WTC11 (cell line): ENCODE measurements around the gene FAM167B. TPM values are rescaled to one million over a fixed set of nuclear protein-coding genes. Genes with fewer than 3 reads are reported as not detected.
"Not testable (repeated sequence)": the region's sequence is repeated elsewhere in the genome, so short reads cannot be mapped to it uniquely, and the experiment has no call there.

Source experiments
- ATAC-seq: fragments of 200-7000 bp; cut with Tn5 transposase; 2 replicates; pipeline ENCODE4 v1.10.0; 2021; ENCODE audit warnings: mild to moderate bottlenecking, moderate library complexity
- CTCF ChIA-PET: fragments of 300-600 bp; sonication (Branson Sonifier 250); formaldehyde crosslinking; loops from one replicate; lab custom pipeline; 2021; ENCODE audit warnings: antibody characterized with exemption; lab: Charles Lee
- POLR2A ChIA-PET: fragments of 350-600 bp; sonication (Branson Sonifier 250); formaldehyde crosslinking; loops from one replicate; lab custom pipeline; 2021; ENCODE audit warnings: antibody characterized with exemption; lab: Charles Lee
- DNase-seq: peaks from one replicate; pipeline ENCODE4 v3.0.0; 2021; ENCODE audit warnings: low spot score
- H3K27ac Mint-ChIP-seq: 2 replicates; pipeline ENCODE4 v1.8.0; 2021; ENCODE audit warnings: mixed read lengths
- H3K27me3 Mint-ChIP-seq: 2 replicates; pipeline ENCODE4 v1.8.0; 2021; ENCODE audit warnings: low read depth, mild to moderate bottlenecking, moderate library complexity, mixed read lengths
- H3K36me3 Mint-ChIP-seq: 2 replicates; pipeline ENCODE4 v1.8.0; 2021; ENCODE audit warnings: mixed read lengths
- H3K4me1 Mint-ChIP-seq: 2 replicates; pipeline ENCODE4 v1.8.0; 2022; ENCODE audit warnings: mixed read lengths
- H3K4me3 Mint-ChIP-seq: 2 replicates; pipeline ENCODE4 v1.8.0; 2021; ENCODE audit warnings: mild to moderate bottlenecking, moderate library complexity, mixed read lengths
- H3K9me3 Mint-ChIP-seq: 2 replicates; pipeline ENCODE4 v1.8.0; 2021; ENCODE audit warnings: mixed read lengths
- ATF1 ChIP-seq: sonication (generic); formaldehyde crosslinking; IDR thresholded peaks from 2 replicates; pipeline ENCODE4 v1.8.1; 2023; ENCODE audit warnings: mild to moderate bottlenecking, moderate library complexity, missing genetic modification reagents
- CREB1 ChIP-seq: sonication (generic); formaldehyde crosslinking; IDR thresholded peaks from 2 replicates; pipeline ENCODE4 v1.8.0; 2023; ENCODE audit warnings: mild to moderate bottlenecking, missing genetic modification reagents
- ELF4 ChIP-seq: sonication (generic); formaldehyde crosslinking; IDR thresholded peaks from 2 replicates; pipeline ENCODE4 v1.8.1; 2022; ENCODE audit warnings: low read depth, mild to moderate bottlenecking, moderate library complexity, missing genetic modification reagents
- ETV6 ChIP-seq: sonication (generic); formaldehyde crosslinking; IDR thresholded peaks from 2 replicates; pipeline ENCODE4 v1.8.1; 2022; ENCODE audit warnings: mild to moderate bottlenecking, missing genetic modification reagents
- NFYB ChIP-seq: sonication (generic); formaldehyde crosslinking; conservative IDR thresholded peaks from 2 replicates; pipeline ENCODE4 v1.8.0; 2022; ENCODE audit warnings: low read depth, missing genetic modification reagents
- NR1H2 ChIP-seq: sonication (generic); formaldehyde crosslinking; IDR thresholded peaks from 2 replicates; pipeline ENCODE4 v1.9.0; 2021; ENCODE audit warnings: mild to moderate bottlenecking, moderate library complexity, missing genetic modification reagents
- NR2C2 ChIP-seq: sonication (generic); formaldehyde crosslinking; IDR thresholded peaks from 2 replicates; pipeline ENCODE4 v1.8.0; 2022; ENCODE audit warnings: mild to moderate bottlenecking, missing genetic modification reagents
- OVOL2 ChIP-seq: fragments of 250-450 bp; sonication (Bioruptor Pico); IDR thresholded peaks from 2 replicates; pipeline ENCODE4 v1.9.0; 2021; ENCODE audit warnings: mild to moderate bottlenecking, borderline replicate concordance
- RELA ChIP-seq: sonication (generic); formaldehyde crosslinking; IDR thresholded peaks from 2 replicates; pipeline ENCODE4 v1.8.1; 2022; ENCODE audit warnings: missing genetic modification reagents, mild to moderate bottlenecking, borderline replicate concordance
- TEAD1 ChIP-seq: sonication (generic); formaldehyde crosslinking; IDR thresholded peaks from 2 replicates; pipeline ENCODE4 v1.8.0; 2022; ENCODE audit warnings: mild to moderate bottlenecking, missing genetic modification reagents
- ZNF219 ChIP-seq: sonication (generic); formaldehyde crosslinking; IDR thresholded peaks from 2 replicates; pipeline ENCODE4 v1.8.0; 2023; ENCODE audit warnings: missing genetic modification reagents, mild to moderate bottlenecking, borderline replicate concordance
- ZNF423 ChIP-seq: fragments of 250-450 bp; sonication (Bioruptor Pico); IDR thresholded peaks from 2 replicates; pipeline ENCODE4 v2.1.2; 2022; ENCODE audit warnings: mild to moderate bottlenecking, moderate library complexity
- total RNA-seq: library from RNA; stranded (reverse); gene quantifications from 3 replicates; pipeline ENCODE4 v1.2.3, GENCODE V29; 2021
- TF ChIP-seq, protein P1 (sequence below): sonication (generic); formaldehyde crosslinking; conservative IDR thresholded peaks from 2 replicates; pipeline ENCODE4 v1.8.1; 2023; ENCODE audit warnings: mild to moderate bottlenecking, low read depth, missing genetic modification reagents, moderate library complexity
- TF ChIP-seq, protein P2 (sequence below): sonication (generic); formaldehyde crosslinking; IDR thresholded peaks from 2 replicates; pipeline ENCODE4 v1.8.1; 2023; ENCODE audit warnings: mild to moderate bottlenecking, missing genetic modification reagents, moderate library complexity
- TF ChIP-seq, protein P3 (sequence below): sonication (generic); formaldehyde crosslinking; IDR thresholded peaks from 2 replicates; pipeline ENCODE4 v1.8.0; 2022; ENCODE audit warnings: mild to moderate bottlenecking, missing genetic modification reagents
- TF ChIP-seq, protein P4 (sequence below): sonication (generic); formaldehyde crosslinking; IDR thresholded peaks from 2 replicates; pipeline ENCODE4 v1.8.0; 2023; ENCODE audit warnings: mild to moderate bottlenecking, missing genetic modification reagents
- TF ChIP-seq, protein P5 (sequence below): sonication (generic); formaldehyde crosslinking; IDR thresholded peaks from 2 replicates; pipeline ENCODE4 v1.8.0; 2023; ENCODE audit warnings: missing genetic modification reagents, mild to moderate bottlenecking, borderline replicate concordance
- TF ChIP-seq, protein P6 (sequence below): sonication (generic); formaldehyde crosslinking; IDR thresholded peaks from 2 replicates; pipeline ENCODE4 v1.8.1; 2023; ENCODE audit warnings: mild to moderate bottlenecking, missing genetic modification reagents

Gene FAM167B
- total RNA-seq, 1 experiment from 2014 or later = 5.4 TPM

- POLR2A ChIA-PET = interaction anchor here (1.1 to 2.8 kb wide), 4 partner anchors 16 to 35 kb away, joined by 7 to 16 read pairs (median 12); partner anchors contain the start of gene HDAC1
These were observed 28.4 kb downstream of the FAM167B start for GRCh38 chr1:32275424-32275823.

DNA sequence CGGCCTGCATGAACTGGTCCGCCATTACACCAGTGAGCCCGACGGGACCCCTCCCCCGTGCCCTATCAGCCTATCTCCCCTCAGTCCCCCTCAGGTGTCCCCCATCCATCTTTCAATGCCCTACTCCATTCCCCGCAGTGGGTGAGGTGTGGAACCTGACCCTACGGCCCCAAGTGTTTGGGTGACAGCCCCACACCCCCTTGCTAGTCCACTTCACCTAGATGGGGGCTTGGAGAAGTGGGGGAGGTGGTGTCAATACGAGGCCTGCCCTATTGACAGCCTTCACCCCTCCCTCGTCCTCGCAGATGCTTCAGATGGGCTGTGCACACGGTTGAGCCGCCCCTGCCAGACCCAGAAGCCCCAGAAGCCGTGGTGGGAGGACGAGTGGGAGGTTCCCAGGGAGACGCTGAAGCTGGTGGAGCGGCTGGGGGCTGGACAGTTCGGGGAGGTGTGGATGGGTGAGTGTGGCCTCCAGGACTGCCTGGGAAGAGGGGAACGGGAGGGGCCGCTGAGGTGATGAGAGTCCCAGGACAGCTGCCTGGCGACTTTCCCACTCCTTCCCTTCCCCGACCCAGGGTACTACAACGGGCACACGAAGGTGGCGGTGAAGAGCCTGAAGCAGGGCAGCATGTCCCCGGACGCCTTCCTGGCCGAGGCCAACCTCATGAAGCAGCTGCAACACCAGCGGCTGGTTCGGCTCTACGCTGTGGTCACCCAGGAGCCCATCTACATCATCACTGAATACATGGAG lies 29.2 kb downstream of the FAM167B start:
- ChIA-PET POLR2A (interaction anchor here (1.1 to 2.8 kb wide), 3 partner anchors 18 to 36 kb away, joined by 7 to 16 read pairs (median 16); no protein-coding TSS in a partner anchor), CTCF (interaction anchor here (0.6 to 4.0 kb wide), 5 partner anchors 35 to 72 kb away, joined by 3 to 17 read pairs (median 3); no protein-coding TSS in a partner anchor)
- ATAC-seq = no peak
- H3K36me3 Mint-ChIP-seq = peaks cover 25% of the 10 kb centered on the region
- no peak overlapping the region for H3K27ac Mint-ChIP-seq
- peaks cover 38% of the 10 kb centered on the region for H3K4me1 Mint-ChIP-seq
- TF ChIP-seq ETV6 (CRISPR knock-in tag) = no peak
- TF ChIP-seq NR2C2 = no peak
- TF ChIP-seq, protein P1, sequence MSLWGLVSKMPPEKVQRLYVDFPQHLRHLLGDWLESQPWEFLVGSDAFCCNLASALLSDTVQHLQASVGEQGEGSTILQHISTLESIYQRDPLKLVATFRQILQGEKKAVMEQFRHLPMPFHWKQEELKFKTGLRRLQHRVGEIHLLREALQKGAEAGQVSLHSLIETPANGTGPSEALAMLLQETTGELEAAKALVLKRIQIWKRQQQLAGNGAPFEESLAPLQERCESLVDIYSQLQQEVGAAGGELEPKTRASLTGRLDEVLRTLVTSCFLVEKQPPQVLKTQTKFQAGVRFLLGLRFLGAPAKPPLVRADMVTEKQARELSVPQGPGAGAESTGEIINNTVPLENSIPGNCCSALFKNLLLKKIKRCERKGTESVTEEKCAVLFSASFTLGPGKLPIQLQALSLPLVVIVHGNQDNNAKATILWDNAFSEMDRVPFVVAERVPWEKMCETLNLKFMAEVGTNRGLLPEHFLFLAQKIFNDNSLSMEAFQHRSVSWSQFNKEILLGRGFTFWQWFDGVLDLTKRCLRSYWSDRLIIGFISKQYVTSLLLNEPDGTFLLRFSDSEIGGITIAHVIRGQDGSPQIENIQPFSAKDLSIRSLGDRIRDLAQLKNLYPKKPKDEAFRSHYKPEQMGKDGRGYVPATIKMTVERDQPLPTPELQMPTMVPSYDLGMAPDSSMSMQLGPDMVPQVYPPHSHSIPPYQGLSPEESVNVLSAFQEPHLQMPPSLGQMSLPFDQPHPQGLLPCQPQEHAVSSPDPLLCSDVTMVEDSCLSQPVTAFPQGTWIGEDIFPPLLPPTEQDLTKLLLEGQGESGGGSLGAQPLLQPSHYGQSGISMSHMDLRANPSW = no peak
- TF ChIP-seq, protein P2, sequence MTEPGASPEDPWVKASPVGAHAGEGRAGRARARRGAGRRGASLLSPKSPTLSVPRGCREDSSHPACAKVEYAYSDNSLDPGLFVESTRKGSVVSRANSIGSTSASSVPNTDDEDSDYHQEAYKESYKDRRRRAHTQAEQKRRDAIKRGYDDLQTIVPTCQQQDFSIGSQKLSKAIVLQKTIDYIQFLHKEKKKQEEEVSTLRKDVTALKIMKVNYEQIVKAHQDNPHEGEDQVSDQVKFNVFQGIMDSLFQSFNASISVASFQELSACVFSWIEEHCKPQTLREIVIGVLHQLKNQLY = no peak
- no peak for TF ChIP-seq NFYB
- no peak for TF ChIP-seq CREB1
- TF ChIP-seq ZNF219 (CRISPR knock-in tag) = no peak
- TF ChIP-seq OVOL2 (CRISPR knock-in tag) = no peak
- no peak for TF ChIP-seq NR1H2 (CRISPR knock-in tag)
- TF ChIP-seq, protein P3, sequence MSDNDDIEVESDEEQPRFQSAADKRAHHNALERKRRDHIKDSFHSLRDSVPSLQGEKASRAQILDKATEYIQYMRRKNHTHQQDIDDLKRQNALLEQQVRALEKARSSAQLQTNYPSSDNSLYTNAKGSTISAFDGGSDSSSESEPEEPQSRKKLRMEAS (CRISPR knock-in tag) = no peak
- TF ChIP-seq, protein P4, sequence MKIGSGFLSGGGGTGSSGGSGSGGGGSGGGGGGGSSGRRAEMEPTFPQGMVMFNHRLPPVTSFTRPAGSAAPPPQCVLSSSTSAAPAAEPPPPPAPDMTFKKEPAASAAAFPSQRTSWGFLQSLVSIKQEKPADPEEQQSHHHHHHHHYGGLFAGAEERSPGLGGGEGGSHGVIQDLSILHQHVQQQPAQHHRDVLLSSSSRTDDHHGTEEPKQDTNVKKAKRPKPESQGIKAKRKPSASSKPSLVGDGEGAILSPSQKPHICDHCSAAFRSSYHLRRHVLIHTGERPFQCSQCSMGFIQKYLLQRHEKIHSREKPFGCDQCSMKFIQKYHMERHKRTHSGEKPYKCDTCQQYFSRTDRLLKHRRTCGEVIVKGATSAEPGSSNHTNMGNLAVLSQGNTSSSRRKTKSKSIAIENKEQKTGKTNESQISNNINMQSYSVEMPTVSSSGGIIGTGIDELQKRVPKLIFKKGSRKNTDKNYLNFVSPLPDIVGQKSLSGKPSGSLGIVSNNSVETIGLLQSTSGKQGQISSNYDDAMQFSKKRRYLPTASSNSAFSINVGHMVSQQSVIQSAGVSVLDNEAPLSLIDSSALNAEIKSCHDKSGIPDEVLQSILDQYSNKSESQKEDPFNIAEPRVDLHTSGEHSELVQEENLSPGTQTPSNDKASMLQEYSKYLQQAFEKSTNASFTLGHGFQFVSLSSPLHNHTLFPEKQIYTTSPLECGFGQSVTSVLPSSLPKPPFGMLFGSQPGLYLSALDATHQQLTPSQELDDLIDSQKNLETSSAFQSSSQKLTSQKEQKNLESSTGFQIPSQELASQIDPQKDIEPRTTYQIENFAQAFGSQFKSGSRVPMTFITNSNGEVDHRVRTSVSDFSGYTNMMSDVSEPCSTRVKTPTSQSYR (CRISPR knock-in tag) = no peak
- TF ChIP-seq, protein P5, sequence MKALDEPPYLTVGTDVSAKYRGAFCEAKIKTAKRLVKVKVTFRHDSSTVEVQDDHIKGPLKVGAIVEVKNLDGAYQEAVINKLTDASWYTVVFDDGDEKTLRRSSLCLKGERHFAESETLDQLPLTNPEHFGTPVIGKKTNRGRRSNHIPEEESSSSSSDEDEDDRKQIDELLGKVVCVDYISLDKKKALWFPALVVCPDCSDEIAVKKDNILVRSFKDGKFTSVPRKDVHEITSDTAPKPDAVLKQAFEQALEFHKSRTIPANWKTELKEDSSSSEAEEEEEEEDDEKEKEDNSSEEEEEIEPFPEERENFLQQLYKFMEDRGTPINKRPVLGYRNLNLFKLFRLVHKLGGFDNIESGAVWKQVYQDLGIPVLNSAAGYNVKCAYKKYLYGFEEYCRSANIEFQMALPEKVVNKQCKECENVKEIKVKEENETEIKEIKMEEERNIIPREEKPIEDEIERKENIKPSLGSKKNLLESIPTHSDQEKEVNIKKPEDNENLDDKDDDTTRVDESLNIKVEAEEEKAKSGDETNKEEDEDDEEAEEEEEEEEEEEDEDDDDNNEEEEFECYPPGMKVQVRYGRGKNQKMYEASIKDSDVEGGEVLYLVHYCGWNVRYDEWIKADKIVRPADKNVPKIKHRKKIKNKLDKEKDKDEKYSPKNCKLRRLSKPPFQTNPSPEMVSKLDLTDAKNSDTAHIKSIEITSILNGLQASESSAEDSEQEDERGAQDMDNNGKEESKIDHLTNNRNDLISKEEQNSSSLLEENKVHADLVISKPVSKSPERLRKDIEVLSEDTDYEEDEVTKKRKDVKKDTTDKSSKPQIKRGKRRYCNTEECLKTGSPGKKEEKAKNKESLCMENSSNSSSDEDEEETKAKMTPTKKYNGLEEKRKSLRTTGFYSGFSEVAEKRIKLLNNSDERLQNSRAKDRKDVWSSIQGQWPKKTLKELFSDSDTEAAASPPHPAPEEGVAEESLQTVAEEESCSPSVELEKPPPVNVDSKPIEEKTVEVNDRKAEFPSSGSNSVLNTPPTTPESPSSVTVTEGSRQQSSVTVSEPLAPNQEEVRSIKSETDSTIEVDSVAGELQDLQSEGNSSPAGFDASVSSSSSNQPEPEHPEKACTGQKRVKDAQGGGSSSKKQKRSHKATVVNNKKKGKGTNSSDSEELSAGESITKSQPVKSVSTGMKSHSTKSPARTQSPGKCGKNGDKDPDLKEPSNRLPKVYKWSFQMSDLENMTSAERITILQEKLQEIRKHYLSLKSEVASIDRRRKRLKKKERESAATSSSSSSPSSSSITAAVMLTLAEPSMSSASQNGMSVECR (CRISPR knock-in tag) = no peak
- TF ChIP-seq RELA = no peak
- TF ChIP-seq TEAD1 (CRISPR knock-in tag) = no peak
- TF ChIP-seq, protein P6, sequence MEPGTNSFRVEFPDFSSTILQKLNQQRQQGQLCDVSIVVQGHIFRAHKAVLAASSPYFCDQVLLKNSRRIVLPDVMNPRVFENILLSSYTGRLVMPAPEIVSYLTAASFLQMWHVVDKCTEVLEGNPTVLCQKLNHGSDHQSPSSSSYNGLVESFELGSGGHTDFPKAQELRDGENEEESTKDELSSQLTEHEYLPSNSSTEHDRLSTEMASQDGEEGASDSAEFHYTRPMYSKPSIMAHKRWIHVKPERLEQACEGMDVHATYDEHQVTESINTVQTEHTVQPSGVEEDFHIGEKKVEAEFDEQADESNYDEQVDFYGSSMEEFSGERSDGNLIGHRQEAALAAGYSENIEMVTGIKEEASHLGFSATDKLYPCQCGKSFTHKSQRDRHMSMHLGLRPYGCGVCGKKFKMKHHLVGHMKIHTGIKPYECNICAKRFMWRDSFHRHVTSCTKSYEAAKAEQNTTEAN (CRISPR knock-in tag) = no peak
- no peak for TF ChIP-seq ATF1
- no peak for TF ChIP-seq ZNF423 (CRISPR knock-in tag)
- peak overlapping the region; percentile 37; the same call in 1 of the 2 replicates for H3K4me3 Mint-ChIP-seq
- no peaks in the 10 kb centered on the region for H3K27me3 Mint-ChIP-seq
- DNase-seq = no peak
- H3K9me3 Mint-ChIP-seq = no peaks in the 10 kb centered on the region

More at GRCh38 chr1:32275424-32275823, 28.4 kb downstream of the FAM167B start:
- DNase-seq = peak; percentile 41
- no peaks in the 10 kb centered on the region for H3K9me3 Mint-ChIP-seq
- TF ChIP-seq ELF4 = no peak
- TF ChIP-seq, all 79 proteins: peak for 0
- peak overlapping the region; percentile 94 for H3K27ac Mint-ChIP-seq
- H3K4me1 Mint-ChIP-seq = peaks cover 38% of the 10 kb centered on the region
- CTCF ChIA-PET = interaction anchor here (1.2 to 4.0 kb wide), 5 partner anchors 27 to 76 kb away, joined by 3 to 39 read pairs (median 14); no protein-coding TSS in a partner anchor
- no peak for ATAC-seq
- no peaks in the 10 kb centered on the region for H3K27me3 Mint-ChIP-seq
- peak overlapping the region; percentile 67 for H3K4me3 Mint-ChIP-seq
- H3K36me3 Mint-ChIP-seq = peaks cover 25% of the 10 kb centered on the region

DNA sequence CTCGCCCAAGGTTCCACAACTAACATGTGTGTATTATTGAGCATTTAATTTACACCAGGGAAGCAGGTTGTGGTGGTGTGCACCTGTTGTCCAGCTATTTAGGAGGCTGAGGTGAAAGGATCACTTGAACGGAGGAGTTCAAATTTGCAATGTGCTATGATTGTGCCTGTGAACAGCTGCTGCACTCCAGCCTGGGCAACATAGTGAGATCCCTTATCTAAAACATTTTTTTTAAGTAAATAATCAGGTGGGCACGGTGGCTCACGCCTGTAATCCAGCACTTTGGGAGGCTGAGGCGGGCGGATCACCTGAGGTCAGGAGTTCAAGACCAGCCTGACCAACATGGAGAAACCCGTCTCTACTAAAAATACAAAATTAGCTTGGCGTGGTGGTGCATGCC lies 37.8 kb downstream of the FAM167B start:
- ATAC-seq, H3K4me3 Mint-ChIP-seq, POLR2A ChIA-PET, H3K9me3 Mint-ChIP-seq, DNase-seq, H3K27me3 Mint-ChIP-seq, H3K4me1 Mint-ChIP-seq, H3K27ac Mint-ChIP-seq: not testable (repeated sequence)
- H3K36me3 Mint-ChIP-seq = peaks cover 20% of the 10 kb centered on the region
- CTCF ChIA-PET = interaction anchor here (1.0 kb wide), 1 partner anchor 67 kb away, joined by 5 read pairs; no protein-coding TSS in a partner anchor
